HG03442 (cell line): ENCODE measurements around the gene CCR2.
"Not testable (repeated sequence)": the region's sequence is repeated elsewhere in the genome, so short reads cannot be mapped to it uniquely, and the experiment has no call there.

ENCODE experiments used
- ATAC-seq: cut with Tn5 transposase; IDR thresholded peaks from one replicate; pipeline ENCODE4 v1.9.1; 2021; ENCODE audit warnings: mild to moderate bottlenecking, moderate library complexity; ENCODE audit not compliant: unreplicated experiment

CCR2 gene

GRCh38 chr3:46400846-46401245 is 46.9 kb downstream of the CCR2 start:
- no peak for ATAC-seq

- ATAC-seq: no peak
Measured at GRCh38 chr3:46401579-46401978, 47.7 kb downstream of the CCR2 start.

- ATAC-seq: not testable (repeated sequence)
Measured at GRCh38 chr3:46402902-46403301, 49.0 kb downstream of the CCR2 start.

GRCh38 chr3:46405301-46406019 is 51.5 kb downstream of the CCR2 start:
- no peak for ATAC-seq

GRCh38 chr3:46406443-46406787 is 52.5 kb downstream of the CCR2 start:
- no peak for ATAC-seq

- ATAC-seq: peak; percentile 42
Measured at GRCh38 chr3:46406788-46407611, 53.1 kb downstream of the CCR2 start, which contains the start of the genes CCR5AS and CCRL2. Gene CCR5AS, minus strand, starts transcription at chr3:46407066. Gene CCRL2, plus strand, starts transcription at chr3:46407259. Its CDS starts 821 bp downstream, at chr3:46408080.

GRCh38 chr3:46407970-46408369 is 54.1 kb downstream of the CCR2 start:
- no peak for ATAC-seq

GRCh38 chr3:46408853-46409252 is 54.9 kb downstream of the CCR2 start:
- no peak for ATAC-seq

- ATAC-seq: no peak
Measured at GRCh38 chr3:46409739-46410489, 56.0 kb downstream of the CCR2 start.
